SU-DHL-6 (cell line): ENCODE measurements around the gene KLF13.

Experiments
- CTCF ChIP-seq: fragments of 200-600 bp; sonication (generic); IDR thresholded peaks from one replicate; pipeline ENCODE4 v1.5.1; 2017; ENCODE audit warnings: antibody characterized with exemption, mild to moderate bottlenecking, low read length, moderate library complexity; ENCODE audit not compliant: insufficient read depth, poor library complexity, severe bottlenecking
- EZH2phosphoT487 ChIP-seq: fragments of 200-600 bp; sonication (generic), shearing (Covaris generic); conservative IDR thresholded peaks from 2 replicates; pipeline ENCODE4 v1.6.1; 2018; ENCODE audit warnings: mild to moderate bottlenecking, antibody characterized with exemption, low read length, moderate library complexity, mixed read lengths

- TF ChIP-seq CTCF = no peak
- no peak for TF ChIP-seq EZH2phosphoT487
These were observed 1.2 kb downstream of the KLF13 start for GRCh38 chr15:31327669-31328427.
